ENCODE results near the gene C10orf67.
"Not testable (repeated sequence)": the region's sequence is repeated elsewhere in the genome, so short reads cannot be mapped to it uniquely, and the experiment has no call there.

Gene C10orf67

GRCh38 chr10:23275355-23275754 lies 69.2 kb downstream of the C10orf67 start:
- peaks cover 18% of the 10 kb centered on the region for H3K9me3 Mint-ChIP-seq
- no peaks in the 10 kb centered on the region for H3K4me1 Mint-ChIP-seq
- H3K27me3 Mint-ChIP-seq, result peaks cover 12% of the 10 kb centered on the region
- H3K4me3 Mint-ChIP-seq, result no peak overlapping the region
- peaks cover 1% of the 10 kb centered on the region for H3K36me3 Mint-ChIP-seq
- no peak overlapping the region for H3K27ac Mint-ChIP-seq

GRCh38 chr10:23274179-23274578 lies 70.4 kb downstream of the C10orf67 start:
- H3K27me3 Mint-ChIP-seq, H3K36me3 Mint-ChIP-seq, H3K27ac Mint-ChIP-seq, H3K4me1 Mint-ChIP-seq, H3K4me3 Mint-ChIP-seq: not testable (repeated sequence)
- H3K9me3 Mint-ChIP-seq, result peaks cover 18% of the 10 kb centered on the region

- Mint-ChIP-seq H3K4me1 (no peaks in the 10 kb centered on the region), H3K27me3 (peaks cover 8% of the 10 kb centered on the region), H3K36me3 (no peaks in the 10 kb centered on the region), H3K27ac (no peak overlapping the region), H3K9me3 (peaks cover 18% of the 10 kb centered on the region), H3K4me3 (no peak overlapping the region)
These were observed 74.1 kb downstream of the C10orf67 start for GRCh38 chr10:23270531-23270930.

GRCh38 chr10:23263441-23264164 lies 81.0 kb downstream of the C10orf67 start:
- Mint-ChIP-seq H3K4me1 (no peaks in the 10 kb centered on the region), H3K27ac (no peak overlapping the region)

GRCh38 chr10:23262928-23263327 lies 81.7 kb downstream of the C10orf67 start:
- Mint-ChIP-seq H3K4me3 (no peak overlapping the region), H3K4me1 (no peaks in the 10 kb centered on the region), H3K27ac (no peak overlapping the region), H3K27me3 (peaks cover 9% of the 10 kb centered on the region), H3K36me3 (no peaks in the 10 kb centered on the region), H3K9me3 (no peaks in the 10 kb centered on the region)

More at GRCh38 chr10:23263441-23264164, 81.0 kb downstream of the C10orf67 start:
- peaks cover 11% of the 10 kb centered on the region for H3K27me3 Mint-ChIP-seq
- H3K36me3 Mint-ChIP-seq, result no peaks in the 10 kb centered on the region
- no peaks in the 10 kb centered on the region for H3K9me3 Mint-ChIP-seq
- H3K4me3 Mint-ChIP-seq, result no peak overlapping the region

- Mint-ChIP-seq H3K36me3 (no peaks in the 10 kb centered on the region), H3K9me3 (no peaks in the 10 kb centered on the region), H3K27ac (no peak overlapping the region), H3K4me3 (no peak overlapping the region), H3K27me3 (peaks cover 14% of the 10 kb centered on the region), H3K4me1 (no peaks in the 10 kb centered on the region)
These were observed 86.1 kb downstream of the C10orf67 start for GRCh38 chr10:23258516-23258915.

GRCh38 chr10:23253780-23254179 lies 90.8 kb downstream of the C10orf67 start:
- Mint-ChIP-seq H3K9me3 (no peaks in the 10 kb centered on the region), H3K36me3 (no peaks in the 10 kb centered on the region), H3K4me1 (no peaks in the 10 kb centered on the region), H3K27ac (no peak overlapping the region), H3K27me3 (peaks cover 19% of the 10 kb centered on the region), H3K4me3 (no peak overlapping the region)

- peaks cover 21% of the 10 kb centered on the region for H3K27me3 Mint-ChIP-seq
- H3K9me3 Mint-ChIP-seq, H3K27ac Mint-ChIP-seq, H3K36me3 Mint-ChIP-seq, H3K4me1 Mint-ChIP-seq, H3K4me3 Mint-ChIP-seq: not testable (repeated sequence)
These were observed 91.7 kb downstream of the C10orf67 start for GRCh38 chr10:23252859-23253258.

GRCh38 chr10:23241779-23242178 lies 102.8 kb downstream of the C10orf67 start:
- H3K36me3 Mint-ChIP-seq, H3K4me1 Mint-ChIP-seq, H3K4me3 Mint-ChIP-seq, H3K27ac Mint-ChIP-seq: not testable (repeated sequence)
- H3K27me3 Mint-ChIP-seq, result peaks cover 14% of the 10 kb centered on the region
- peaks cover 21% of the 10 kb centered on the region for H3K9me3 Mint-ChIP-seq

GRCh38 chr10:23238015-23238414 lies 106.6 kb downstream of the C10orf67 start:
- peaks cover 32% of the 10 kb centered on the region for H3K9me3 Mint-ChIP-seq
- no peaks in the 10 kb centered on the region for H3K4me1 Mint-ChIP-seq
- H3K27ac Mint-ChIP-seq, result no peak overlapping the region
- H3K27me3 Mint-ChIP-seq, result peaks cover 20% of the 10 kb centered on the region
- H3K4me3 Mint-ChIP-seq, result no peak overlapping the region
- H3K36me3 Mint-ChIP-seq, result no peaks in the 10 kb centered on the region

- H3K4me3 Mint-ChIP-seq, result no peak overlapping the region
- H3K27ac Mint-ChIP-seq, result no peak overlapping the region
- H3K9me3 Mint-ChIP-seq, result peaks cover 16% of the 10 kb centered on the region
- H3K4me1 Mint-ChIP-seq, result no peaks in the 10 kb centered on the region
- H3K36me3 Mint-ChIP-seq, result no peaks in the 10 kb centered on the region
- H3K27me3 Mint-ChIP-seq, result peaks cover 21% of the 10 kb centered on the region
These were observed 114.0 kb downstream of the C10orf67 start for GRCh38 chr10:23230582-23230981.

GRCh38 chr10:23217471-23217870 lies 127.1 kb downstream of the C10orf67 start:
- Mint-ChIP-seq H3K4me1 (no peaks in the 10 kb centered on the region), H3K9me3 (no peaks in the 10 kb centered on the region), H3K36me3 (no peaks in the 10 kb centered on the region), H3K27ac (no peak overlapping the region), H3K4me3 (no peak overlapping the region), H3K27me3 (peaks cover 14% of the 10 kb centered on the region)

GRCh38 chr10:23205972-23206642 lies 138.5 kb downstream of the C10orf67 start:
- Mint-ChIP-seq H3K36me3 (no peaks in the 10 kb centered on the region), H3K4me1 (no peaks in the 10 kb centered on the region), H3K9me3 (no peaks in the 10 kb centered on the region), H3K4me3 (no peak overlapping the region), H3K27ac (no peak overlapping the region), H3K27me3 (peaks cover 41% of the 10 kb centered on the region)

GRCh38 chr10:23204773-23205172 lies 139.8 kb downstream of the C10orf67 start:
- no peak overlapping the region for H3K27ac Mint-ChIP-seq
- no peaks in the 10 kb centered on the region for H3K36me3 Mint-ChIP-seq
- H3K9me3 Mint-ChIP-seq, result no peaks in the 10 kb centered on the region
- peaks cover 48% of the 10 kb centered on the region for H3K27me3 Mint-ChIP-seq
- peaks cover 5% of the 10 kb centered on the region for H3K4me1 Mint-ChIP-seq
- H3K4me3 Mint-ChIP-seq, result no peak overlapping the region

- Mint-ChIP-seq H3K4me3 (no peak overlapping the region), H3K4me1 (peaks cover 6% of the 10 kb centered on the region), H3K36me3 (no peaks in the 10 kb centered on the region), H3K9me3 (no peaks in the 10 kb centered on the region), H3K27ac (no peak overlapping the region), H3K27me3 (peaks cover 43% of the 10 kb centered on the region)
These were observed 140.9 kb downstream of the C10orf67 start for GRCh38 chr10:23203369-23204325.

- no peak overlapping the region for H3K27ac Mint-ChIP-seq
- H3K4me3 Mint-ChIP-seq, result no peak overlapping the region
- H3K9me3 Mint-ChIP-seq, result no peaks in the 10 kb centered on the region
- H3K36me3 Mint-ChIP-seq, result no peaks in the 10 kb centered on the region
- H3K27me3 Mint-ChIP-seq, result peaks cover 51% of the 10 kb centered on the region
- H3K4me1 Mint-ChIP-seq, result peaks cover 6% of the 10 kb centered on the region
These were observed 141.8 kb downstream of the C10orf67 start for GRCh38 chr10:23202779-23203178.
